Osteocyte (in vitro differentiated cells): ENCODE measurements around the gene BRD3. TPM values are rescaled to one million over a fixed set of nuclear protein-coding genes. Genes with fewer than 3 reads are reported as not detected.

Experiments
- DNase-seq: peaks from one replicate; pipeline ENCODE4 v3.0.0; 2021; ENCODE audit warnings: mixed read lengths; ENCODE audit not compliant: unreplicated experiment; ENCODE audit errors: extremely low spot score
- H3K27ac Mint-ChIP-seq: one replicate; pipeline ENCODE4 v1.8.0; 2021; ENCODE audit warnings: mild to moderate bottlenecking, mixed read lengths; ENCODE audit not compliant: unreplicated experiment
- H3K27me3 Mint-ChIP-seq: one replicate; pipeline ENCODE4 v1.8.0; 2021; ENCODE audit warnings: mixed read lengths; ENCODE audit not compliant: unreplicated experiment
- H3K36me3 Mint-ChIP-seq: one replicate; pipeline ENCODE4 v1.8.0; 2021; ENCODE audit warnings: mixed read lengths; ENCODE audit not compliant: unreplicated experiment
- H3K4me1 Mint-ChIP-seq: one replicate; pipeline ENCODE4 v1.8.0; 2021; ENCODE audit warnings: mixed read lengths; ENCODE audit not compliant: unreplicated experiment
- H3K4me3 Mint-ChIP-seq: one replicate; pipeline ENCODE4 v1.8.0; 2021; ENCODE audit warnings: mild to moderate bottlenecking, moderate library complexity, mixed read lengths; ENCODE audit not compliant: unreplicated experiment
- H3K9me3 Mint-ChIP-seq: one replicate; pipeline ENCODE4 v1.8.0; 2021; ENCODE audit warnings: mixed read lengths; ENCODE audit not compliant: unreplicated experiment
- CTCF ChIP-seq: fragments of 200-600 bp; sonication (generic); IDR thresholded peaks from 2 replicates; pipeline ENCODE4 v1.5.0; 2021; ENCODE audit warnings: antibody characterized with exemption, mild to moderate bottlenecking, moderate library complexity
- total RNA-seq: library from RNA; stranded (reverse); gene quantifications from 2 replicates; pipeline ENCODE4 v1.2.1, GENCODE V29; 2021

The BRD3 gene
- total RNA-seq, 1 donor from 2014 or later = 56.2 TPM

GRCh38 chr9:134040781-134041648 is 26.8 kb downstream of the BRD3 start:
- H3K36me3 Mint-ChIP-seq = peaks cover 52% of the 10 kb centered on the region
- H3K27me3 Mint-ChIP-seq = no peaks in the 10 kb centered on the region
- no peaks in the 10 kb centered on the region for H3K4me1 Mint-ChIP-seq
- no peak for TF ChIP-seq CTCF
- no peak overlapping the region for H3K4me3 Mint-ChIP-seq
- H3K9me3 Mint-ChIP-seq = peaks cover 8% of the 10 kb centered on the region
- no peak overlapping the region for H3K27ac Mint-ChIP-seq
- no peak for DNase-seq

- no peak overlapping the region for H3K4me3 Mint-ChIP-seq
- peaks cover 8% of the 10 kb centered on the region for H3K9me3 Mint-ChIP-seq
- peaks cover 58% of the 10 kb centered on the region for H3K36me3 Mint-ChIP-seq
- DNase-seq = no peak
- TF ChIP-seq CTCF = no peak
- H3K4me1 Mint-ChIP-seq = no peaks in the 10 kb centered on the region
- H3K27ac Mint-ChIP-seq = no peak overlapping the region
- H3K27me3 Mint-ChIP-seq = no peaks in the 10 kb centered on the region
Observed at GRCh38 chr9:134040176-134040565, 27.7 kb downstream of the BRD3 start.

GRCh38 chr9:134039386-134040175 is 28.2 kb downstream of the BRD3 start:
- no peaks in the 10 kb centered on the region for H3K4me1 Mint-ChIP-seq
- H3K36me3 Mint-ChIP-seq = peaks cover 62% of the 10 kb centered on the region
- H3K4me3 Mint-ChIP-seq = no peak overlapping the region
- DNase-seq = no peak
- H3K9me3 Mint-ChIP-seq = peaks cover 8% of the 10 kb centered on the region
- no peak overlapping the region for H3K27ac Mint-ChIP-seq
- no peaks in the 10 kb centered on the region for H3K27me3 Mint-ChIP-seq
- no peak for TF ChIP-seq CTCF

- Mint-ChIP-seq H3K27ac (no peak overlapping the region), H3K27me3 (no peaks in the 10 kb centered on the region), H3K4me1 (no peaks in the 10 kb centered on the region), H3K36me3 (peaks cover 63% of the 10 kb centered on the region), H3K9me3 (peaks cover 8% of the 10 kb centered on the region), H3K4me3 (no peak overlapping the region)
- DNase-seq = no peak
- TF ChIP-seq CTCF = no peak
Observed at GRCh38 chr9:134037641-134038040, 30.2 kb downstream of the BRD3 start.

GRCh38 chr9:134036130-134036529 is 31.7 kb downstream of the BRD3 start:
- H3K36me3 Mint-ChIP-seq = peaks cover 64% of the 10 kb centered on the region
- TF ChIP-seq CTCF = no peak
- DNase-seq = no peak
- H3K4me1 Mint-ChIP-seq = no peaks in the 10 kb centered on the region
- no peak overlapping the region for H3K4me3 Mint-ChIP-seq
- H3K27ac Mint-ChIP-seq = peak overlapping the region; percentile 31
- peaks cover 8% of the 10 kb centered on the region for H3K9me3 Mint-ChIP-seq
- no peaks in the 10 kb centered on the region for H3K27me3 Mint-ChIP-seq
